HepG2 (cell line): ENCODE results near the gene EDN2.

Source experiments
- KDM1A ChIP-seq: IDR thresholded peaks from 2 replicates; pipeline ENCODE4 v1.6.1; 2016; ENCODE audit warnings: missing compliant biosample characterization
- NFRKB ChIP-seq: fragments of 450-650 bp; IDR thresholded peaks from 2 replicates; pipeline ENCODE4 v1.6.1; 2017
- NR2F6 ChIP-seq, 2 experiments: IDR thresholded peaks; 2 replicates each; pipeline ENCODE4 v1.6.1; 2016; ENCODE audit warnings: antibody characterized with exemption in 1 of 2, mild to moderate bottlenecking in 1 of 2
- POGZ ChIP-seq: sonication (generic); formaldehyde crosslinking; IDR thresholded peaks from 2 replicates; pipeline ENCODE4 v1.4.0; 2020; ENCODE audit warnings: mild to moderate bottlenecking, missing genetic modification reagents
- SUZ12 ChIP-seq: fragments of 150-350 bp; IDR thresholded peaks from 2 replicates; pipeline ENCODE4 v1.6.1; 2014; ENCODE audit warnings: low read depth, low read length
- U2AF1 ChIP-seq: fragments of 200-400 bp; formaldehyde crosslinking; optimal IDR thresholded peaks from 2 replicates; pipeline ENCODE3; 2017; ENCODE audit warnings: mild to moderate bottlenecking, low read depth, low read length
- ZBTB14 ChIP-seq: sonication (generic); formaldehyde crosslinking; IDR thresholded peaks from 2 replicates; pipeline ENCODE4 v1.4.0; 2020; ENCODE audit warnings: missing genetic modification reagents
- ZC3H4 ChIP-seq: sonication (generic); formaldehyde crosslinking; IDR thresholded peaks from 2 replicates; pipeline ENCODE4 v1.4.0; 2020; ENCODE audit warnings: missing genetic modification reagents, borderline replicate concordance
- ZNF280D ChIP-seq: sonication (generic); formaldehyde crosslinking; IDR thresholded peaks from 2 replicates; pipeline ENCODE4 v1.5.1; 2020; ENCODE audit warnings: mild to moderate bottlenecking, missing genetic modification reagents
- ZNF501 ChIP-seq: sonication (generic); formaldehyde crosslinking; IDR thresholded peaks from 2 replicates; pipeline ENCODE4 v1.5.1; 2020; ENCODE audit warnings: mild to moderate bottlenecking, moderate library complexity, missing genetic modification reagents
- ZNF737 ChIP-seq: sonication (generic); formaldehyde crosslinking; IDR thresholded peaks from 2 replicates; pipeline ENCODE4 v1.5.0; 2020; ENCODE audit warnings: missing genetic modification reagents, mild to moderate bottlenecking, borderline replicate concordance
- ZNF816 ChIP-seq: sonication (generic); formaldehyde crosslinking; IDR thresholded peaks from 2 replicates; pipeline ENCODE4 v1.8.0; 2022; ENCODE audit warnings: missing genetic modification reagents, mild to moderate bottlenecking, borderline replicate concordance

- TF ChIP-seq POGZ (CRISPR knock-in tag): no peak
- no peak for TF ChIP-seq ZNF501 (CRISPR knock-in tag)
- TF ChIP-seq NFRKB: no peak
- TF ChIP-seq ZNF280D (CRISPR knock-in tag): no peak
- no peak for TF ChIP-seq SUZ12
- TF ChIP-seq ZC3H4 (CRISPR knock-in tag): no peak
- TF ChIP-seq ZNF737 (CRISPR knock-in tag): no peak
- TF ChIP-seq KDM1A (CRISPR knock-in tag): no peak
- no peak for TF ChIP-seq ZBTB14
- no peak for TF ChIP-seq NR2F6 (IDR thresholded peaks at IDR 0.05)
- no peak for TF ChIP-seq NR2F6 (CRISPR knock-in tag; IDR thresholded peaks at IDR 0.05)
- no peak for TF ChIP-seq U2AF1
- TF ChIP-seq ZNF816 (CRISPR knock-in tag): no peak
Measured at GRCh38 chr1:41450747-41451285, 33.7 kb downstream of the EDN2 start.
